ENCODE measurements around the gene ZFP36L2. TPM values are rescaled to one million over a fixed set of nuclear protein-coding genes. Genes with fewer than 3 reads are reported as not detected.
A peak's percentile ranks its signal among the peaks of the same experiment; 100 is the strongest.

The ZFP36L2 gene
- total RNA-seq, 2 donors from 2014 or later, result 77.1 to 114 TPM

DNA sequence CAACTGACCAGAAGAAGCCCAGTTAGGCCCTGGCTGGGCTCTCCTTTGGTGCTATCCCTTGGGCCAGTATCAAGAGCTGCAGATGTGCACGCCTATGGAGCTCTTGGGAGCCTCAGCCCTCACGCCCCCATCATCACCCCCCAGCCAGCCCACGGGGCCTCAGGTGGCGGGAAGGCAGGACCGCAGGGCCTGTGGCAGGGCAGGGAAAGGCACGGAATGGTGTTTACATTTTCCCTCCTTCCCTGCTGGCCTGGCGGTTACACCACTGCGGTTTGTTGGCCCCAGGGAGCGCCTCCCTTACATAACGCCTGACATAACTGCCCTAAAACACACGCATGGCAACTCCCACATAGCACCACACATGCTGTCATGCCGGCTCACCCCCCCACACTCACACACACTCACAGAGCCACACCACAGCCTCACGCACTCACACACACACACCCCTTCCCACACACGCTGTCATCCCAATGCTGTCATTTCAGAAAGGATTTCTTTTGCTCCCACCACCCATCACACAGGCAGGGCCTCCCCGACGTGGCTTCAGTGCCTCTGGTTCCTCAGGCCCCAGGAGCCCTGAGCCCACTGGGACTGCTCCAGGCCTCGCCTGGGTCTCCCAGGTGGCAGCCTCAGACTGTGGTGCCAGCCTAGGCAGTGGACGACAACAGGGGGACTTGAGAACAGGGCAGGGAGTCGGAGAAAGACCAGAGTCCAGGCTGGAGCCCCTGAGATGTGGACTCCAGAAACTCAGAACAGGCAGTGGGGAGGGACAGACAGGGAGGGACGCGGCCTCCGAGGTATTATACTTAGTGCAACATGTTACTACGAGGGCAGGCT lies 15.7 kb downstream of the ZFP36L2 start:
- Histone ChIP-seq H3K27ac (ENCODE audit: low read depth, low read length) (no peak overlapping the region), H3K4me3 (ENCODE audit: low read length) (no peak overlapping the region), H3K27me3 (ENCODE audit: control insufficient read depth, insufficient read depth, low read length, poor library complexity, severe bottlenecking) (no peaks in the 10 kb centered on the region), H3K36me3 (ENCODE audit: control insufficient read depth, insufficient read depth, low read length) (no peaks in the 10 kb centered on the region), H3K9ac (ENCODE audit: extremely low read depth, low read length, poor library complexity, severe bottlenecking) (no peak overlapping the region), H3K9me3 (ENCODE audit: control insufficient read depth, low read length) (no peaks in the 10 kb centered on the region), H3K4me1 (ENCODE audit: control insufficient read depth, insufficient read depth, low read length) (no peaks in the 10 kb centered on the region)
- H3K27ac Mint-ChIP-seq, result peak overlapping the region; percentile 55
- WGBS, 2 experiments (ENCODE audit: insufficient coverage in 1 of 2, insufficient read length in 1 of 2), result 89 to 90% methylated on average over 8 to 23 of the region's 23 CpGs
- H3K4me1 Mint-ChIP-seq, result peaks cover 14% of the 10 kb centered on the region
- DNase-seq, result peak; percentile 48
- H3K36me3 Mint-ChIP-seq (ENCODE audit: low read depth), result no peaks in the 10 kb centered on the region
- no peak overlapping the region for H3K4me3 Mint-ChIP-seq
- no peaks in the 10 kb centered on the region for H3K27me3 Mint-ChIP-seq (ENCODE audit: insufficient read depth)
- no peaks in the 10 kb centered on the region for H3K9me3 Mint-ChIP-seq
- TF ChIP-seq CTCF (conservative IDR thresholded peaks at IDR 0.05), result no peak

DNA sequence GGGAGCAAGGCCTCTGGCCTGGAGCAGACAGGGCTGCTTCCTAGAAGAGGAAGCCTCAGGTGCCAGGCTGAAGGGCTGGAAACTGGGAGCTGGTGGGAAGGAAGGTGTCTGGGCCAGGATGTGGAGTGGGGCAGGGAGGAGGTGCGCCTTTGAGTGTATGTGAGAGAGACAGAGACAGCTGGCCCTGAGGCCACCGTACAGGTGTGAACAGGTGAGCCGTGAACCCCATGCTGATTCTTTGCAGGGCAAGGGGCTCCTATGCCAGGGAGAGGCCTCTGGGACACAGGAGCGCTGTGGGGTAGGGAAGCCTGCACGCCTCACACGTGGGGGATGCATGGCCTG lies 16.3 kb downstream of the ZFP36L2 start:
- H3K27me3 ChIP-seq (ENCODE audit: control insufficient read depth, insufficient read depth, low read length, poor library complexity, severe bottlenecking), result no peaks in the 10 kb centered on the region

DNA sequence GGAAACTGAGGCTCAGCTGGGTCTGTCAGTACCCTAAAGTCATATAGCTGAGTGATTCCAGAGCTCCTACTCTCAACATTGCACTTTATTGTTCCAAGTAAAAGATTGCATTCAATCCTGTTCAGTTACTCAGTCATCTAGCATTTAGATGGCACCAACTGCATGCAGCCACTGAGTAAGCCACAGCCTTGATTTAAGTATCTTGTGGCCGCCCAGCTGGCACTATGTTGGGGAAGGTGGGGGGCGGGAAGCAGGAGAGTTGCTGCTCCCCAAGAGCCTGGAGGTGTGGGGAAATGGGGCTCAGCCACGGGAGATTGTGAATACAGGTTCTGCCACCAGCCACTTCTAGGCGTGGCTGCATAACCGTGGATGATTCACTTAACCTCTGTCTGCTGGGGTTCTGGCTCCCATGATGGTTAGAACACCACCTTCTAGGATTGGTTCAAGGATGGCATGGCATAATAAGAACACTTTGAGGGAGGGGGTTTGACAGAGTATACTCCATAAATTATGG lies 17.1 kb downstream of the ZFP36L2 start:
- Mint-ChIP-seq H3K4me3 (no peak overlapping the region), H3K27ac (no peak overlapping the region), H3K36me3 (ENCODE audit: low read depth) (no peaks in the 10 kb centered on the region), H3K4me1 (peaks cover 11% of the 10 kb centered on the region), H3K9me3 (no peaks in the 10 kb centered on the region), H3K27me3 (ENCODE audit: insufficient read depth) (no peaks in the 10 kb centered on the region)
- H3K27me3 ChIP-seq (ENCODE audit: control insufficient read depth, insufficient read depth, low read length, poor library complexity, severe bottlenecking), result no peaks in the 10 kb centered on the region
- H3K27ac ChIP-seq (ENCODE audit: low read depth, low read length), result no peak overlapping the region
- no peaks in the 10 kb centered on the region for H3K9me3 ChIP-seq (ENCODE audit: control insufficient read depth, low read length)
- no peaks in the 10 kb centered on the region for H3K36me3 ChIP-seq (ENCODE audit: control insufficient read depth, insufficient read depth, low read length)
- H3K4me1 ChIP-seq (ENCODE audit: control insufficient read depth, insufficient read depth, low read length), result no peaks in the 10 kb centered on the region
- no peak for TF ChIP-seq CTCF (conservative IDR thresholded peaks at IDR 0.05)
- no peak overlapping the region for H3K4me3 ChIP-seq (ENCODE audit: low read length)
- DNase-seq, result no peak
- 94 to 97% methylated on average over 3 to 5 of the region's 5 CpGs for WGBS, 2 experiments (ENCODE audit: insufficient coverage in 1 of 2, insufficient read length in 1 of 2)
- no peak overlapping the region for H3K9ac ChIP-seq (ENCODE audit: extremely low read depth, low read length, poor library complexity, severe bottlenecking)

More for the DNA sequence above, 16.3 kb downstream of the ZFP36L2 start:
- H3K4me1 Mint-ChIP-seq, result peaks cover 11% of the 10 kb centered on the region
- no peak overlapping the region for H3K27ac Mint-ChIP-seq
- H3K27ac ChIP-seq (ENCODE audit: low read depth, low read length), result no peak overlapping the region
- no peaks in the 10 kb centered on the region for H3K36me3 ChIP-seq (ENCODE audit: control insufficient read depth, insufficient read depth, low read length)
- TF ChIP-seq CTCF (conservative IDR thresholded peaks at IDR 0.05), result no peak
- no peaks in the 10 kb centered on the region for H3K9me3 ChIP-seq (ENCODE audit: control insufficient read depth, low read length)
- no peak for DNase-seq
- WGBS, 2 experiments (ENCODE audit: insufficient coverage in 1 of 2, insufficient read length in 1 of 2), result 89 to 94% methylated on average over 6 of the region's 6 CpGs
- no peaks in the 10 kb centered on the region for H3K36me3 Mint-ChIP-seq (ENCODE audit: low read depth)
- no peak overlapping the region for H3K9ac ChIP-seq (ENCODE audit: extremely low read depth, low read length, poor library complexity, severe bottlenecking)
- H3K4me3 ChIP-seq (ENCODE audit: low read length), result no peak overlapping the region
- H3K4me3 Mint-ChIP-seq, result no peak overlapping the region
- no peaks in the 10 kb centered on the region for H3K9me3 Mint-ChIP-seq
- H3K4me1 ChIP-seq (ENCODE audit: control insufficient read depth, insufficient read depth, low read length), result no peaks in the 10 kb centered on the region
- no peaks in the 10 kb centered on the region for H3K27me3 Mint-ChIP-seq (ENCODE audit: insufficient read depth)
